IMR-90 (cell line): ENCODE measurements around the gene IL22RA1. TPM values are rescaled to one million over a fixed set of nuclear protein-coding genes. Genes with fewer than 3 reads are reported as not detected.

Source experiments
- ATAC-seq: fragments of 200-7000 bp; cut with Tn5 transposase; 2 replicates; pipeline ENCODE4 v1.9.1; 2020; ENCODE audit warnings: low read depth, mild to moderate bottlenecking, moderate library complexity
- BruUV-seq: library from RNA; stranded (reverse); fragments of 400-500 nt; replicated peaks from 2 replicates; lab custom pipeline; 2021; lab: Mats Ljungman, UMichigan
- CTCF ChIA-PET: fragments of 300-600 bp; formaldehyde crosslinking; extraction: SDS; loops from one replicate; lab custom pipeline; 2021; ENCODE audit warnings: antibody characterized with exemption; lab: Yijun Ruan, JAX
- POLR2A ChIA-PET: fragments of 300-600 bp; sonication (Branson Sonifier 250); formaldehyde crosslinking; loops from one replicate; lab custom pipeline; 2022; ENCODE audit warnings: antibody characterized with exemption; ENCODE audit not compliant: unreplicated experiment; lab: Charles Lee
- DNase-seq: peaks from one replicate; pipeline ENCODE4 v3.0.0; 2013
- H2AFZ ChIP-seq: replicated peaks from 2 replicates; pipeline ENCODE3; 2013; ENCODE audit warnings: low read length, mild to moderate bottlenecking; ENCODE audit not compliant: poor library complexity
- H2AK5ac ChIP-seq: 2 replicates; pipeline ENCODE4 v1.6.1; 2013; ENCODE audit warnings: low read depth, low read length, inconsistent platforms
- H2AK9ac ChIP-seq: replicated peaks from 2 replicates; pipeline ENCODE3; 2013; ENCODE audit warnings: mild to moderate bottlenecking, low read depth, low read length, moderate library complexity; ENCODE audit not compliant: poor library complexity
- H2BK120ac ChIP-seq: 2 replicates; pipeline ENCODE4 v1.6.1; 2013; ENCODE audit warnings: low read depth, low read length, inconsistent platforms
- H2BK15ac ChIP-seq: 3 replicates; pipeline ENCODE4 v1.6.1; 2013; ENCODE audit warnings: low read depth, low read length, inconsistent platforms
- H2BK20ac ChIP-seq: 2 replicates; pipeline ENCODE4 v1.6.1; 2013; ENCODE audit warnings: low read depth, mild to moderate bottlenecking, inconsistent platforms, low read length, moderate library complexity
- H2BK5ac ChIP-seq: 2 replicates; pipeline ENCODE4 v1.6.1; 2013; ENCODE audit warnings: mild to moderate bottlenecking, low read depth, low read length, inconsistent platforms; ENCODE audit not compliant: poor library complexity, severe bottlenecking
- H3K14ac ChIP-seq: replicated peaks from 2 replicates; pipeline ENCODE4 v1.6.1; 2013; ENCODE audit warnings: low read depth, low read length, inconsistent platforms
- H3K18ac ChIP-seq: 2 replicates; pipeline ENCODE4 v1.6.1; 2013; ENCODE audit warnings: low read depth, low read length, control low read depth
- H3K23ac ChIP-seq: 2 replicates; pipeline ENCODE4 v1.6.1; 2013; ENCODE audit warnings: low read depth, low read length, inconsistent platforms
- H3K27ac ChIP-seq: 2 replicates; pipeline ENCODE4 v1.5.1; 2013; ENCODE audit warnings: mild to moderate bottlenecking, control low read depth, low read length; ENCODE audit not compliant: insufficient read depth
- H3K27me3 ChIP-seq: 2 replicates; pipeline ENCODE4 v1.6.1; 2013; ENCODE audit warnings: low read length; ENCODE audit not compliant: control insufficient read depth, insufficient read depth
- H3K36me3 ChIP-seq: 2 replicates; pipeline ENCODE4 v1.6.1; 2013; ENCODE audit warnings: low read length, mixed read lengths; ENCODE audit not compliant: control insufficient read depth, insufficient read depth
- H3K4ac ChIP-seq: 2 replicates; pipeline ENCODE4 v1.6.1; 2013; ENCODE audit warnings: low read depth, low read length, inconsistent platforms
- H3K4me1 ChIP-seq: 2 replicates; pipeline ENCODE4 v1.6.1; 2013; ENCODE audit warnings: low read length, mixed read lengths; ENCODE audit not compliant: control insufficient read depth, insufficient read depth
- H3K4me2 ChIP-seq: 2 replicates; pipeline ENCODE4 v1.6.1; 2013; ENCODE audit warnings: low read depth, mild to moderate bottlenecking, control low read depth, low read length, moderate library complexity
- H3K4me3 ChIP-seq: 2 replicates; pipeline ENCODE4 v1.5.1; 2013; ENCODE audit warnings: low read depth, mild to moderate bottlenecking, control low read depth, low read length, moderate library complexity; ENCODE audit not compliant: insufficient read depth
- H3K56ac ChIP-seq: 2 replicates; pipeline ENCODE4 v1.6.1; 2013; ENCODE audit warnings: low read length, inconsistent platforms; ENCODE audit not compliant: insufficient read depth; ENCODE audit errors: extremely low read depth
- H3K79me1 ChIP-seq, 2 experiments: 2 replicates each; pipeline ENCODE4 v1.6.1; 2013; ENCODE audit warnings: low read length in 2 of 2, inconsistent platforms in 1 of 2, low read depth in 1 of 2
- H3K9ac ChIP-seq: 2 replicates; pipeline ENCODE4 v1.6.1; 2013; ENCODE audit warnings: low read depth, low read length, control low read depth
- H3K9me1 ChIP-seq: 2 replicates; pipeline ENCODE4 v1.6.1; 2013; ENCODE audit warnings: low read length, inconsistent platforms; ENCODE audit not compliant: insufficient read depth
- H3K9me3 ChIP-seq: 2 replicates; pipeline ENCODE4 v1.6.1; 2013; ENCODE audit warnings: low read length; ENCODE audit not compliant: control insufficient read depth, insufficient read depth
- H4K20me1 ChIP-seq: 2 replicates; pipeline ENCODE4 v1.6.1; 2013; ENCODE audit warnings: low read length, inconsistent platforms; ENCODE audit not compliant: insufficient read depth
- H4K5ac ChIP-seq: 2 replicates; pipeline ENCODE4 v1.6.1; 2013; ENCODE audit warnings: mild to moderate bottlenecking, low read depth, low read length, control low read depth
- H4K8ac ChIP-seq, 2 experiments: 2 replicates each; pipeline ENCODE4 v1.6.1; 2013; ENCODE audit warnings: low read depth in 2 of 2, low read length in 2 of 2, control low read depth in 1 of 2, inconsistent platforms in 1 of 2
- H4K91ac ChIP-seq: 2 replicates; pipeline ENCODE4 v1.6.1; 2013; ENCODE audit warnings: low read depth, low read length, inconsistent platforms; ENCODE audit not compliant: insufficient read depth
- BHLHE40 ChIP-seq: fragments of 150-350 bp; IDR thresholded peaks from 2 replicates; pipeline ENCODE4 v1.6.1; 2016; ENCODE audit warnings: mild to moderate bottlenecking, low read depth, low read length
- CTCF ChIP-seq: conservative IDR thresholded peaks from 2 replicates; pipeline ENCODE4 v1.5.1; 2012; ENCODE audit warnings: mild to moderate bottlenecking, low read depth, low read length, improper control_type of control experiment
- MAFK ChIP-seq: IDR thresholded peaks from 2 replicates; pipeline ENCODE4 v1.6.1; 2012; ENCODE audit warnings: low read depth, low read length, improper control_type of control experiment
- MXI1 ChIP-seq: IDR thresholded peaks from 2 replicates; pipeline ENCODE4 v1.6.1; 2012; ENCODE audit warnings: low read depth, mild to moderate bottlenecking, low read length, moderate library complexity, borderline replicate concordance
- NFE2L2 ChIP-seq: fragments of 150-350 bp; IDR thresholded peaks from 2 replicates; pipeline ENCODE4 v1.6.1; 2016; ENCODE audit warnings: low read depth, mild to moderate bottlenecking, low read length
- POLR2A ChIP-seq: IDR thresholded peaks from 2 replicates; pipeline ENCODE4 v1.6.1; 2012; ENCODE audit warnings: mild to moderate bottlenecking, low read depth, low read length
- RAD21 ChIP-seq: IDR thresholded peaks from 2 replicates; pipeline ENCODE4 v1.6.1; 2012; ENCODE audit warnings: low read length, improper control_type of control experiment
- RFX5 ChIP-seq: IDR thresholded peaks from 2 replicates; pipeline ENCODE4 v1.8.0; 2012; ENCODE audit warnings: low read depth, mild to moderate bottlenecking, low read length, moderate library complexity
- USF2 ChIP-seq: fragments of 150-350 bp; IDR thresholded peaks from 2 replicates; pipeline ENCODE4 v1.6.1; 2017; ENCODE audit warnings: mild to moderate bottlenecking, antibody characterized with exemption, low read length, low read depth
- WGBS, 2 experiments: methylation state at CpG; one replicate each; pipeline versions ENCODE4 v1.1.5 to v1.1.7; 2013; ENCODE audit warnings: missing lambda C conversion rate in 2 of 2; ENCODE audit not compliant: insufficient read length in 1 of 2; ENCODE audit errors: extremely low coverage in 2 of 2; 5-methylcytosine and 5-hydroxymethylcytosine counted together
- dilution Hi-C: fragments of 300-500 bp; cut with HindIII; formaldehyde crosslinking; loops from one replicate; pipeline ENCODE4 v1.14.3; 2018; ENCODE audit warnings: low sequenced_read_pairs; ENCODE audit not compliant: unreplicated experiment
- in situ Hi-C: fragments of 300-500 bp; cut with MboI; formaldehyde crosslinking; loops from 3 replicates; pipeline ENCODE4 v1.14.3; 2019; ENCODE audit warnings: low sequenced_read_pairs, inconsistent platforms, mixed read lengths
- intact Hi-C: fragments of 100-400 bp; cut with micrococcal nuclease; formaldehyde crosslinking; loops from 2 replicates; pipeline ENCODE4 v1.10.0; 2022
- polyA plus RNA-seq, 3 experiments: library from polyadenylated mRNA; depleted of rRNA; stranded (reverse); fragments of >200 nt; gene quantifications; 2 replicates each; pipeline ENCODE4 v1.2.3, GENCODE V29; 2012; ENCODE audit warnings: low replicate concordance in 1 of 3
- total RNA-seq: library from RNA; depleted of rRNA; stranded (reverse); fragments of >200 nt; gene quantifications from 2 replicates; pipeline ENCODE4 v1.2.3, GENCODE V29; 2012

IL22RA1 gene
- total and polyA plus RNA-seq, 2 of the 4 experiments (the other 2 are of a cell fraction) = not detected

GRCh38 chr1:24161270-24161669 lies 18.3 kb upstream of the IL22RA1 start:
- H3K9me1 ChIP-seq = no peaks in the 10 kb centered on the region; the same call in 1 of the 2 replicates
- H4K91ac ChIP-seq = no peak overlapping the region
- no peak overlapping the region for H2BK120ac ChIP-seq
- ChIA-PET POLR2A (no interaction called here), CTCF (no interaction called here)
- H3K4me2 ChIP-seq = no peak overlapping the region
- intact Hi-C loops = no loop called here
- H2BK15ac ChIP-seq = no peak overlapping the region
- in situ Hi-C loops = no loop called here
- no peaks in the 10 kb centered on the region for H3K79me1 ChIP-seq
- H3K4ac ChIP-seq = no peak overlapping the region
- no peak overlapping the region for H2AK9ac ChIP-seq
- no peak for TF ChIP-seq BHLHE40
- no peak for TF ChIP-seq USF2
- TF ChIP-seq MXI1 = no peak
- no peak for TF ChIP-seq MAFK
- no peak for TF ChIP-seq CTCF
- TF ChIP-seq POLR2A = no peak
- TF ChIP-seq RFX5 = no peak
- TF ChIP-seq RAD21 = no peak
- no peak for TF ChIP-seq NFE2L2
- no peak overlapping the region for H4K8ac ChIP-seq
- WGBS, 2 experiments = no CpG with 5 or more reads among the region's 4 CpGs
- no peak overlapping the region for H2BK20ac ChIP-seq
- no peak overlapping the region for H3K4me3 ChIP-seq
- dilution Hi-C loops = no loop called here
- no peak overlapping the region for H3K14ac ChIP-seq
- H2BK5ac ChIP-seq = no peak overlapping the region
- H2AFZ ChIP-seq = no peak overlapping the region
- no peak overlapping the region for H3K27ac ChIP-seq
- no peak overlapping the region for H3K18ac ChIP-seq
- no peaks in the 10 kb centered on the region for H3K4me1 ChIP-seq
- H2AK5ac ChIP-seq = no peak overlapping the region
- no peak overlapping the region for H4K5ac ChIP-seq
- H3K27me3 ChIP-seq = peaks cover 69% of the 10 kb centered on the region
- H3K23ac ChIP-seq = no peak overlapping the region
- DNase-seq (no peak), ATAC-seq (no peak)
- 0 out of 2 replicates have a peak, but pooled peaks cover 2% of the 10 kb centered on the region for H3K9me3 ChIP-seq
- H3K9ac ChIP-seq = no peak overlapping the region
- no TSS peak for BruUV-seq
- H3K56ac ChIP-seq = no peak overlapping the region
- no peaks in the 10 kb centered on the region for H4K20me1 ChIP-seq
- H3K36me3 ChIP-seq = no peaks in the 10 kb centered on the region
